NCI-H2171 treated with DMSO at 0.1 percent for 48 hours (cell line): ENCODE results near the gene TSPY1.
"Not testable (repeated sequence)": the region's sequence is repeated elsewhere in the genome, so short reads cannot be mapped to it uniquely, and the experiment has no call there.

ENCODE experiments used
- DNase-seq: peaks from one replicate; lab custom pipeline; 2025; lab: John Stamatoyannopoulos, UW

TSPY1 gene, protein sequence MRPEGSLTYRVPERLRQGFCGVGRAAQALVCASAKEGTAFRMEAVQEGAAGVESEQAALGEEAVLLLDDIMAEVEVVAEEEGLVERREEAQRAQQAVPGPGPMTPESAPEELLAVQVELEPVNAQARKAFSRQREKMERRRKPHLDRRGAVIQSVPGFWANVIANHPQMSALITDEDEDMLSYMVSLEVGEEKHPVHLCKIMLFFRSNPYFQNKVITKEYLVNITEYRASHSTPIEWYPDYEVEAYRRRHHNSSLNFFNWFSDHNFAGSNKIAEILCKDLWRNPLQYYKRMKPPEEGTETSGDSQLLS

DNA sequence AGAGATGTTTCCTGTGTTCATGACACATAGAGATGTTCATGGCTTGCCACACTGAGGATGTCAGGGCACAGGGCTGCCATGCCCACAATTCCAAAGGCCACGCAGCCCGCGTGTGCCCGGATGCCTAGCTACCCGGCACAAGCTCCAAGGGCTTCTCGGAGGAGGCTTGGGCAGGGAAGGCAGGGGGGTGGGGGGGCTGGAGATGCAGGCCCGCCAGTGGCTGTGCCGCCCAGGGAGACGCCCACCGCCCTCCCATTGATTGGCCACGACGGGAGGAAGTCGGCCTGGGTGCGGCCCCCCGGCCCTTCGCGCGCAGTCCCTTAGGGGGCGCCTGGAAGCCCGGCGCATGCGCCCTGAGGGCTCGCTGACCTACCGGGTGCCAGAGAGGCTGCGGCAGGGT lies at the start of gene TSPY1:
TSPY1 (plus strand) TSS at position 301 of the 400 bp plus-strand sequence; CDS start at position 347, 46 bp downstream.
- DNase-seq: not testable (repeated sequence)

DNA sequence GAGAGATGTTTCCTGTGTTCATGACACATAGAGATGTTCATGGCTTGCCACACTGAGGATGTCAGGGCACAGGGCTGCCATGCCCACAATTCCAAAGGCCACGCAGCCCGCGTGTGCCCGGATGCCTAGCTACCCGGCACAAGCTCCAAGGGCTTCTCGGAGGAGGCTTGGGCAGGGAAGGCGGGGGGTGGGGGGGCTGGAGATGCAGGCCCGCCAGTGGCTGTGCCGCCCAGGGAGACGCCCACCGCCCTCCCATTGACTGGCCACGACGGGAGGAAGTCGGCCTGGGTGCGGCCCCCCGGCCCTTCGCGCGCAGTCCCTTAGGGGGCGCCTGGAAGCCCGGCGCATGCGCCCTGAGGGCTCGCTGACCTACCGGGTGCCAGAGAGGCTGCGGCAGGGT lies 20.2 kb downstream of the TSPY1 start, which contains the start of gene TSPY9:
TSPY9 (plus strand) TSS at position 301 of the 400 bp plus-strand sequence; CDS start at position 347, 46 bp downstream.
- not testable (repeated sequence) for DNase-seq

DNA sequence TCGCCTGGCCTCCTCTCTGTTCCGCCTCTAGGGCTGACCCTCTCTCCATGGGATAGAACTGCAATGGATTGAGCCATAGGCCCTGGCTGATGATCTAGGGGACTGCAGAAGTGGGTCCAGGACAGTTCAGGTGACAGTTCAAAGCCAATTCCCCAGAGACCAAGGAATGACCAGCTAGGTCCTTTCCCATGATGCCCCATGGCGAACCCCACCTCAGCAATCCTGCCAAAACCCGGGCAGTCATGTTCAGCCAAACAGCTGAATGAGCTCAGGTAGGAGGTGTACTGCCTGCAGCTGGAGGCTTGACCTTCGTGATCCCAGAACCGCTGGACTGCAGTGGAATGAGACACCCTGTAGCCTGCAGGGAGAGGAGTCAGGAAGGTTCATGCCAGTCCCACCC lies 37.6 kb downstream of the TSPY1 start:
- not testable (repeated sequence) for DNase-seq

DNA sequence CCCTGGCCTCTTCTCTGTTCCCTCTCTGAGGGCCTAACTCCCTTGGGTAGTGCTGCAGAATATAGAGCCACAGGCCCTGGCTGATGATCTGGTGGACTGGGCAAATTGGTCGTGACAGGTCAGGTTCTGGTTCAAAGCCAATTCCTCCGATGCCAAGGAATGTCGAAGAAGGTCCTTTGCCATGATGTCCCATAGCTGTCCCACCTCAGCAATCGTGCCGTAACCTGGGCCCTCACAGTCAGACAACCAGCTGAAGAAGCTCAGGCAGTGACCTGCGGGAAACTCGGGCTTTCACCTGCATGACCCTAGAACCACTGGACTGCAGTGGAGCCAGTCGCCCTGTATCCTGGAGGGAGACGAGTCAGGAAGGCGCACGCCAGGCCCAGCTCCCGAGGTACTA lies 49.5 kb downstream of the TSPY1 start:
- not testable (repeated sequence) for DNase-seq
